ENCODE results near the gene MSI2.

GRCh38 chr17:57586196-57586740 lies 329.9 kb downstream of the MSI2 start:
- TF ChIP-seq CTCF (IDR thresholded peaks at IDR 0.05) (no peak), POLR2A (IDR thresholded peaks at IDR 0.05) (no peak)

Data from right lobe of liver (tissue), 4 donors.